HepG2 (cell line): ENCODE results near the gene ID3. TPM values are rescaled to one million over a fixed set of nuclear protein-coding genes. Genes with fewer than 3 reads are reported as not detected.

Experiments
- HES4 ChIP-seq: sonication (generic); formaldehyde crosslinking; IDR thresholded peaks from 2 replicates; pipeline ENCODE4 v1.9.0; 2021; ENCODE audit warnings: mild to moderate bottlenecking, missing genetic modification reagents, borderline replicate concordance
- HMGA1 ChIP-seq: sonication (generic); formaldehyde crosslinking; conservative IDR thresholded peaks from 2 replicates; pipeline ENCODE4 v1.4.0; 2020; ENCODE audit warnings: missing genetic modification reagents
- JDP2 ChIP-seq: sonication (generic); formaldehyde crosslinking; IDR thresholded peaks from 2 replicates; pipeline ENCODE4 v1.8.1; 2022; ENCODE audit warnings: missing genetic modification reagents, borderline replicate concordance
- NFE2L1 ChIP-seq: sonication (generic); formaldehyde crosslinking; IDR thresholded peaks from 2 replicates; pipeline ENCODE4 v1.4.0; 2020; ENCODE audit warnings: missing genetic modification reagents, mild to moderate bottlenecking, borderline replicate concordance
- NKX3-1 ChIP-seq: sonication (generic); formaldehyde crosslinking; IDR thresholded peaks from 2 replicates; pipeline ENCODE4 v1.5.0; 2020; ENCODE audit warnings: missing genetic modification reagents
- PHF20 ChIP-seq: sonication (generic); formaldehyde crosslinking; IDR thresholded peaks from 2 replicates; pipeline ENCODE4 v1.5.0; 2020; ENCODE audit warnings: mild to moderate bottlenecking, missing genetic modification reagents
- RAD21 ChIP-seq: fragments of 450-650 bp; formaldehyde crosslinking; IDR thresholded peaks from 2 replicates; pipeline ENCODE4 v1.5.0; 2020; ENCODE audit warnings: mild to moderate bottlenecking
- SCMH1 ChIP-seq: sonication (generic); formaldehyde crosslinking; IDR thresholded peaks from 2 replicates; pipeline ENCODE4 v1.9.0; 2021; ENCODE audit warnings: missing genetic modification reagents, mild to moderate bottlenecking, borderline replicate concordance
- SNAPC2 ChIP-seq: sonication (generic); formaldehyde crosslinking; IDR thresholded peaks from 2 replicates; pipeline ENCODE4 v1.8.1; 2022; ENCODE audit warnings: mild to moderate bottlenecking, missing genetic modification reagents
- SRF ChIP-seq: IDR thresholded peaks from 2 replicates; pipeline ENCODE4 v1.6.1; 2011; ENCODE audit warnings: mild to moderate bottlenecking, low read depth, low read length, moderate library complexity
- TARDBP ChIP-seq: sonication (generic); formaldehyde crosslinking; IDR thresholded peaks from 2 replicates; pipeline ENCODE4 v1.8.0; 2022; ENCODE audit warnings: mild to moderate bottlenecking, missing genetic modification reagents
- ZBTB46 ChIP-seq: sonication (generic); formaldehyde crosslinking; IDR thresholded peaks from 2 replicates; pipeline ENCODE4 v1.4.0; 2020; ENCODE audit warnings: mild to moderate bottlenecking, missing genetic modification reagents, borderline replicate concordance
- ZEB1 ChIP-seq: IDR thresholded peaks from 2 replicates; pipeline ENCODE4 v1.6.1; 2012; ENCODE audit warnings: mild to moderate bottlenecking, low read depth, inconsistent platforms; ENCODE audit not compliant: insufficient replicate concordance
- ZFAT ChIP-seq: sonication (generic); formaldehyde crosslinking; conservative IDR thresholded peaks from 2 replicates; pipeline ENCODE4 v1.8.1; 2023; ENCODE audit warnings: missing genetic modification reagents, inconsistent platforms
- ZNF124 ChIP-seq: sonication (generic); formaldehyde crosslinking; IDR thresholded peaks from 2 replicates; pipeline ENCODE4 v1.4.0; 2020; ENCODE audit warnings: missing genetic modification reagents
- ZNF225 ChIP-seq: sonication (generic); formaldehyde crosslinking; IDR thresholded peaks from 2 replicates; pipeline ENCODE4 v1.4.0; 2020; ENCODE audit warnings: mild to moderate bottlenecking, missing genetic modification reagents
- ZNF674 ChIP-seq: sonication (generic); formaldehyde crosslinking; IDR thresholded peaks from 2 replicates; pipeline ENCODE4 v1.5.0; 2020; ENCODE audit warnings: low read depth, mild to moderate bottlenecking, missing genetic modification reagents
- ZNF772 ChIP-seq: sonication (generic); formaldehyde crosslinking; IDR thresholded peaks from 2 replicates; pipeline ENCODE4 v1.5.0; 2020; ENCODE audit warnings: mild to moderate bottlenecking, missing genetic modification reagents
- ZNF777 ChIP-seq: sonication (generic); formaldehyde crosslinking; IDR thresholded peaks from 2 replicates; pipeline ENCODE4 v1.4.0; 2020; ENCODE audit warnings: missing genetic modification reagents
- ZNF841 ChIP-seq: sonication (generic); formaldehyde crosslinking; IDR thresholded peaks from 2 replicates; pipeline ENCODE4 v1.8.1; 2023; ENCODE audit warnings: missing genetic modification reagents, borderline replicate concordance
- ZSCAN5A ChIP-seq: sonication (generic); formaldehyde crosslinking; IDR thresholded peaks from 2 replicates; pipeline ENCODE4 v1.8.0; 2022; ENCODE audit warnings: mild to moderate bottlenecking, missing genetic modification reagents, borderline replicate concordance
- polyA plus RNA-seq, 8 experiments: library from polyadenylated mRNA; depleted of rRNA in 3 of 8; stranded (reverse) in 7 of 8; unstranded in 1 of 8; fragments of >200 nt; fragmentation: Illumina TruSeq in 4 of 8; extraction: Trizol in 4 of 8; gene quantifications; 2 replicates each; pipeline versions ENCODE4 v1.2.1 to v1.2.3, GENCODE V29; 2011 to 2016; ENCODE audit warnings: low read depth in 4 of 8, missing spikeins in 1 of 8, mixed read lengths in 1 of 8; ENCODE audit not compliant: insufficient read depth in 1 of 8
- total RNA-seq, 5 experiments: library from RNA; depleted of rRNA; stranded (reverse); fragments of >200 nt; fragmentation: Illumina TruSeq; extraction: Trizol; gene quantifications; 2 replicates each; pipeline ENCODE4 v1.2.3, GENCODE V29; 2016; ENCODE audit warnings: low read depth in 1 of 5
- TF ChIP-seq, protein P1 (sequence below): sonication (generic); formaldehyde crosslinking; IDR thresholded peaks from 2 replicates; pipeline ENCODE4 v1.9.0; 2022; ENCODE audit warnings: low read depth, missing genetic modification reagents
- TF ChIP-seq, protein P2 (sequence below): sonication (generic); formaldehyde crosslinking; IDR thresholded peaks from 2 replicates; pipeline ENCODE4 v1.5.0; 2020; ENCODE audit warnings: mild to moderate bottlenecking, missing genetic modification reagents, borderline replicate concordance

The ID3 gene
- total and polyA plus RNA-seq, 2 of the 13 experiments (the other 11 are each of a cell fraction or from before 2014, with no cell fraction given): 64.8 to 115 TPM

GRCh38 chr1:23558140-23558871, 995 bp downstream of the ID3 start (continued):
- TF ChIP-seq TARDBP: peak; percentile 59; the same call in 1 of the 2 replicates
- TF ChIP-seq JDP2 (CRISPR knock-in tag): no peak
- TF ChIP-seq NKX3-1 (CRISPR knock-in tag): peak; percentile 52; the same call in 1 of the 2 replicates
- TF ChIP-seq SCMH1 (CRISPR knock-in tag): no peak
- no peak for TF ChIP-seq SRF
- TF ChIP-seq RAD21: no peak
- TF ChIP-seq SNAPC2 (CRISPR knock-in tag): peak; percentile 89
- TF ChIP-seq NFE2L1 (CRISPR knock-in tag): no peak
- TF ChIP-seq ZNF841 (CRISPR knock-in tag): no peak
- TF ChIP-seq, protein P1, sequence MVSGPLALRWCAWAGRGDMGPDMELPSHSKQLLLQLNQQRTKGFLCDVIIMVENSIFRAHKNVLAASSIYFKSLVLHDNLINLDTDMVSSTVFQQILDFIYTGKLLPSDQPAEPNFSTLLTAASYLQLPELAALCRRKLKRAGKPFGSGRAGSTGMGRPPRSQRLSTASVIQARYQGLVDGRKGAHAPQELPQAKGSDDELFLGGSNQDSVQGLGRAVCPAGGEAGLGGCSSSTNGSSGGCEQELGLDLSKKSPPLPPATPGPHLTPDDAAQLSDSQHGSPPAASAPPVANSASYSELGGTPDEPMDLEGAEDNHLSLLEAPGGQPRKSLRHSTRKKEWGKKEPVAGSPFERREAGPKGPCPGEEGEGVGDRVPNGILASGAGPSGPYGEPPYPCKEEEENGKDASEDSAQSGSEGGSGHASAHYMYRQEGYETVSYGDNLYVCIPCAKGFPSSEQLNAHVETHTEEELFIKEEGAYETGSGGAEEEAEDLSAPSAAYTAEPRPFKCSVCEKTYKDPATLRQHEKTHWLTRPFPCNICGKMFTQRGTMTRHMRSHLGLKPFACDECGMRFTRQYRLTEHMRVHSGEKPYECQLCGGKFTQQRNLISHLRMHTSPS (CRISPR knock-in tag): peak; percentile 63; the same call in 1 of the 2 replicates
- TF ChIP-seq ZNF124: peak; percentile 63; the same call in 1 of the 2 replicates
- 0 out of 2 replicates have a peak, but pooled peaks have one; percentile 27 for TF ChIP-seq ZSCAN5A (CRISPR knock-in tag)
- TF ChIP-seq ZFAT: no peak
- TF ChIP-seq HES4: no peak
- TF ChIP-seq ZBTB46 (CRISPR knock-in tag): no peak
- TF ChIP-seq ZNF225 (CRISPR knock-in tag): no peak
- TF ChIP-seq, protein P2, sequence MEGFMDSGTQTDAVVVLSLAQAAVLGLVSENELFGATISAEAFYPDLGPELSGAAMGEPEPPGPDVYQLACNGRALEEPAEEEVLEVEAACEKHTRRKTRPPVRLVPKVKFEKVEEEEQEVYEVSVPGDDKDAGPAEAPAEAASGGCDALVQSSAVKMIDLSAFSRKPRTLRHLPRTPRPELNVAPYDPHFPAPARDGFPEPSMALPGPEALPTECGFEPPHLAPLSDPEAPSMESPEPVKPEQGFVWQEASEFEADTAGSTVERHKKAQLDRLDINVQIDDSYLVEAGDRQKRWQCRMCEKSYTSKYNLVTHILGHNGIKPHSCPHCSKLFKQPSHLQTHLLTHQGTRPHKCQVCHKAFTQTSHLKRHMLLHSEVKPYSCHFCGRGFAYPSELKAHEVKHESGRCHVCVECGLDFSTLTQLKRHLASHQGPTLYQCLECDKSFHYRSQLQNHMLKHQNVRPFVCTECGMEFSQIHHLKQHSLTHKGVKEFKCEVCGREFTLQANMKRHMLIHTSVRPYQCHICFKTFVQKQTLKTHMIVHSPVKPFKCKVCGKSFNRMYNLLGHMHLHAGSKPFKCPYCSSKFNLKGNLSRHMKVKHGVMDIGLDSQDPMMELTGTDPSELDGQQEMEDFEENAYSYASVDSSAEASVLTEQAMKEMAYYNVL (CRISPR knock-in tag): peak; percentile 80; the same call in 1 of the 2 replicates
- TF ChIP-seq ZEB1: no peak
- no peak for TF ChIP-seq HMGA1 (CRISPR knock-in tag)
- no peak for TF ChIP-seq ZNF674
- 0 out of 2 replicates have a peak, but pooled peaks have one; percentile 12 for TF ChIP-seq ZNF777 (CRISPR knock-in tag)
- peak; percentile 45; the same call in 1 of the 2 replicates for TF ChIP-seq ZNF772 (CRISPR knock-in tag)
- peak; percentile 31; the same call in 1 of the 2 replicates for TF ChIP-seq PHF20 (CRISPR knock-in tag)
